GM21515 (cell line): ENCODE data around the gene TIMM10.

Source experiments
- ATAC-seq: cut with Tn5 transposase; IDR thresholded peaks from one replicate; pipeline ENCODE4 v1.9.1; 2021; ENCODE audit not compliant: unreplicated experiment

Gene TIMM10

GRCh38 chr11:57506522-57506921 lies 24.0 kb downstream of the TIMM10 start:
- ATAC-seq: no peak

- ATAC-seq: no peak
These were observed 26.0 kb downstream of the TIMM10 start for GRCh38 chr11:57504511-57504910.

DNA sequence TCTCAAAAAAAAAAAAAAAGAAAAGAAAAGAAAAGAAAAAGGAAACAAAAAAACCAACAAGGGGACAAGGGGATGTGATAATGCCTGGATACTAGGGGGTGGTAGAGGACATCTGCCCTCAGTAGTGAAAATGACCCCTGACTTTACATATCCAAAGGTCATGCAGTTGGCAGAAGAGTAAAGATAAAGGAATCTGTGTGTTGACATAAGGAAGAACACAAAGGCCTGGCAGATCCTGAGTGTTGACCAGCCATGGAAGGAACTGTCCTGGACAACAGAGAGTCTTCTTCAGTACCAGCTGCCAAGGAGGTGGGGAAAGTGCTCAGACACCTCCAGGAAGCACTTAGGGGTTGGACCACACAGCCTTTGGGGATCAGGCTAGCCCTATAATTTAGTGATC lies 27.7 kb downstream of the TIMM10 start:
- no peak for ATAC-seq

GRCh38 chr11:57502376-57502775 lies 28.2 kb downstream of the TIMM10 start:
- ATAC-seq: no peak

- ATAC-seq: no peak
These were observed 28.6 kb downstream of the TIMM10 start for GRCh38 chr11:57501953-57502352.

DNA sequence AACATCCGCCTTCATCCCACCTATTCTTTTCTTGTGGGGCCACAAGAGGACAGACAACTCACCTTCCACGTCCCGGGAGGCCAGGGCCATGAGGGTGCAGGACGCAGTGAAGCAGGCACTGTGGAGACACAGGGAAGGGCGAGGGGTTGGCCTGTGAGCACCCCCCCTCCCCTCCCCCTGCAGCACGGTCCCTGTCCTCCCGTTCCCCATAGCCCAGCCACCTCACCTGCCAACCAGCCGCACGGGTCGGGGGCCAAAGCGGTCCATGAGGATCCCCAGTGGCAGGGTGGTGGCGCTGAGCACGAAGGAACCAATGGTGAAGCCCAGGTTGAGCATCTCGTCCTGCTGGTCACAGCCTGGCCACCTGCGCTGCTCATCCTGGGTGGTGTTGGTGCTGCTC lies 29.6 kb downstream of the TIMM10 start:
- ATAC-seq: no peak

GRCh38 chr11:57500515-57500914 lies 30.0 kb downstream of the TIMM10 start:
- ATAC-seq: no peak

GRCh38 chr11:57499983-57500461 lies 30.5 kb downstream of the TIMM10 start:
- ATAC-seq: no peak

DNA sequence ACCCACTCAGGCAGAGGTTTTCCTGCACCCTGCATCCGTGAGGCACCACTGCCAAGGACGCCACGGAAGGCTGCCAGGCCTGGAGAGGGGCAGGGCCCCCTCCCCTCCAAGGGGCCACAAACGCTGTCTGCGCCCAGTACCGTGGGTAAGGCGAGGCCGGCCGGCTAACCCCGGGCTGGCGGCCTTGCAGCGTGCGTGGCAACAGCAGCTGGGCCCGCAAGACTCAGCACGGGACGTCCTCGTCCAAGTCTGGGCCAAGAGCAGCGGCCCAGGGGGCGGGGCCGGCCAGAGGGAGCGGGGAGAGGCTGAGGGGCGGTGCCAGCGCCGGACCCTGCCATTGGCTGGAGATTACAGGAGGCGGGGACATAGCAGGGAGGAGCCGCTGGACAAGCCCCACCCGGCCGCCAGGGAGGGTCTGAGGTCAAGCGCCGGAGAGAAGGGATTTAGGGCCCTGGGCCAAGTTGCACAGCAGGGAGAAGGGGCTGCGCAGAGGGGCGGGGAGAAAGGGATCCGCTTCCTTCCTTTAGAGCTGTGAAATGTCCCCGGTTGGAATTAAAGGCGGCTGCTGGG lies 31.1 kb downstream of the TIMM10 start:
- ATAC-seq: peak; percentile 98

DNA sequence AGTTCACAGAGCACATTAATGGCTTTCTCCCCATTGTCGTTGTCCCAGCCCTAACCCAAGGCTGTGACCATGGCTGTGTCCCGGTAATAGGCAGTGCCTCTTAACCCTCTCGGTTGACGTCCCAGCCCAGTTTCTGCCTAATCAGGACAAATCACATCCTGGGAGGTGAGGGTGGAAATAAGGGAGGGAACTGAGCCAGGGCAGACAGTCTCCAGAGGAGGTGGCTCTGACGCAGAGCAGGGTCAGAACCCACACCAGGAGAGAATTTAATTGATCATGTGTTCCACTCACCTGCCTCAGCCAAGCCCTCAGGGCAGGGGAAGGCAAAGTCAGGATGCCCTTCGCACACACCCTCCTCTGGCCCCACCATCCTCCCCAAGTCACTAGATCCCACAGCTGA lies 32.0 kb downstream of the TIMM10 start:
- no peak for ATAC-seq

GRCh38 chr11:57497303-57498247 lies 33.0 kb downstream of the TIMM10 start:
- ATAC-seq: no peak

DNA sequence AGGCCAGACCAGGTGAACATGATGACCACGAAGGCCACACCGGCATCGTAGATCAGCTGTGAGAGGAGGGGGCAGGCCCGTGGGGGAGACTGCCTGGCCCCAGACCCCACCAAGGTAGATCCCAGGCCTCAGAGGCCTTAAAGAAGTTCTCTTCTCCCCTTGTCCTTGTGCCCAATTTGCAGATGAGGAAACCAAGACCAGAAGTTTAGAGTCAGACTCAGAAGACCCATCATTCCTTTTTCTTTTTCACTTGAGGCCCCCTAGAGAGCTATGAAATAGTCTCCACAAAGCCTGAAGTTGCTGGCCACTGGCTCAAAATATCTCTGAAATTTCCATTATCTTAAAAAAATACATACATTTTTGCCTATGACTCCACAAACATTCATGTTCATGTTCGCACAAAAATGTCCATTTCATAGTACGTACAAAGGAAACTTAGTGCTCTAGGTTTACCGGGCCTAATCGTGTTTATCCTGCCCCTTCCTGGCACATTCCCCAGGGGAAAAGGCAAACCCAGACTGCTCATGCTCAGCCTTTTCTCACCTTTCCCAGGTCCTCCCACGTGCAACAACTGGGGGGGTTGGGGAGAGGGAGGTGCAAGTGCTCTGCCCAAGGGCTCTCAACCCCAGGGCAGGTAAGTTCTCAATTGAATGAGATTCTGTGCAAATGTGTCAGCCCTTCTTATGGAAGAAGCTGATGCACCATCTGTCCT lies 34.3 kb downstream of the TIMM10 start:
- ATAC-seq: no peak

GRCh38 chr11:57493507-57494503 lies 36.7 kb downstream of the TIMM10 start:
- peak; percentile 68 for ATAC-seq

GRCh38 chr11:57491371-57492061 lies 39.0 kb downstream of the TIMM10 start:
- no peak for ATAC-seq

DNA sequence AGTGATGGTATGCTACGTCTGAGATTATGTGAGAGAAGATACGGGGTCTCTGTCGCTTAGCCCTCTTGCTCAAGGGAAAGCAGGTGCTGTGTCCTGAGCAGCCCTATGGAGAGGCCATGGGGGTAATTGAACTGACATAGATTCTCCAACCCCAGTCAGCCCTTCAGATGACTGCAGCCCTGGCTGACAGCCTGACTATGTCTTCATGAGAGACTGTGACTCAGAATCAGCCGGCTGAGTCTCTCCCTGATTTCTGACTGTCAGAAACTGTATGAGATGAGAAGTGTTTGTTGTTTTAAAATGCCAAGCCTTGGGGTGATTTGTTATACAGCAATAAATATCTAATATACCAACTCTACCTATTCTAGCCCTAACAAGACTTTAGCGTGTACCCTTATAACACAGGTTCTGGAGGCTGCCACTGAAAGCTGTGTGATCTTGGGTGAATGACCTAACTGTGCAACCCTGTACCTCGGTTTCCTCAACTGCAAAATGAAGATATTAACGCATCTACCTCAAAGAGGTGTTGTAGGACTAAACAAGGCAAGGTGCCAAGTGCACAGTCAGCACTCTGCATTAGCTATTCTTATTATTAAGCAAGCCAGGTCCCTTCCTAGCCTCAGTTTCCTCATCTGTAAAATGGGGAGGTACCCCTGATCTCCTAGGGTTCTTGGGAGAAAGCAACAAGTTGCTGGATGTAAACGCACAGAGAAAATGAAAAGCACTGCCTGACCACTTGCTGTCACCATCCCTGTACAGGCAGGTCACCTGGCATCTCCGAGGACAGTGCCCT lies 39.9 kb downstream of the TIMM10 start:
- no peak for ATAC-seq

DNA sequence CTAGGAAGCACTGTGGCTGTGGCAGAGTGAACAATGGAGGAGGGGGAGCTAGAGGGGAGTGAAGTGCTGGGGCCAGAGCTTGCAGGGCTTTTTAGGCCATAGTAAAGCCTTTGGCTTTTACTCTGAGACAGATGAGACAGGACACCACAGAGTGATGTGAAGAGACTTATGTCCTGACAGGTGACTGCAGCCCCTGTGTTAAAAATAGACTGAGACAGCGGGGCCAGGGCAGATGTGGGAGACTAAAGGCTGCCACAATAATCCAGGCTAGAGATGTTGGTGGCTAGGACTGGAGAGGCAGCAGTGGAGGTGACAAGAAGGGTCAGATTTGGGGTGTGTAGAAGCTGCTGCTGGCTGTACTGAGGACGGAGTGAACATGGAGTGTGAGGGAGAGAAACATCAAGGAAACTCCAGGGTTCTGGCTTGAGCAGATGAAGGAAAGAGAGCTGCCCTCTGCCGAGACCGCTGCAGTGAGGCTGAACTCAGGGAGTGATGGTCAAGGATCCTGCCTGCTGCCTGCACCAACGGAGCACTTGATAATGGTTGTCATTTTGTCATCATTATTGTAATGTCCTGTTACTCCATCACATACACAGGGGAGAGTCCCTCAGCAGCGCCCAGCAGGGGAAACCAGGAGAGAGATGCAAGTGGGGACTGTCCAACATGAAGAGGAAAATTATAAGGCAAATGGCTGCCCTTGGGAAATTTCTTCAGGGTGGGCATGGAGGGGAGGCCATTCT lies 42.5 kb downstream of the TIMM10 start:
- no peak for ATAC-seq

DNA sequence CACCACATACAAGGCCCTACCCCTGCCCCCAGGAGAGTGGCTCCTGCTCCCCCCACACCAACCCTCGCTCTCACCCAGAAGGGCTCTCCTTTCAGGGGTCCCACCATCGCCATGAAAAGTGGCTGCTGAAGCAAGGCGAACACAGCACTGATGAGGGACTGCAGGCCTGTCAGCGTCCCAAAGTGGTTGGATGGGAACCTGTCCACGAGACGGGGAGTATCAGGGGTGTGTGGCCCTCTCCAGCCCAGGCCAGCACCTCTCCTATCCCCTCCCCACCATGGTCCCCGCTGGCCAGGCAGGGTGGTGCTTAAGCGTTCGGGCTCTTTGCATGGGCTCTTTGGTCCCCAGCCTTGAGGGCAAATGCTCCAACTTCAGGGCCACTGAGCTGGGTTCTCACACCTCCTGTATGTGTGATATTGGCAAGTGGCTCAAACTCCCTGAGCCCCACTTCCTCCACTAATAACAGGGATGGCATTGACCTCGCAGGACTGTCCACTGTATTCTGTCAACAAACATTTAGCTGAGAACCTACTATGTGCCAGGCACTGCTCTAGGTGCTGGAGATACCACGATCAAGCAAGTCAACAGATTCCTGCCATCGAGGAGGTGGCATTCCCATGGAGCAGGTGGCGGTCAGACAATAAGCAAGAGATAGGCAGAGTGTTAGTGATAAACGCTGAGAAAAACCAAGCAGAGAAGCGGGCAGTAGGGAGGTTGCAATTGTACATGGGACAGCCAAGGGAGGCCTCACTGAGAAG lies 43.4 kb downstream of the TIMM10 start:
- ATAC-seq: no peak
